DMS153 (cell line): ENCODE data around the gene EGLN2.
"Not testable (repeated sequence)": the region's sequence is repeated elsewhere in the genome, so short reads cannot be mapped to it uniquely, and the experiment has no call there.

Source experiments
- DNase-seq: peaks from one replicate; lab custom pipeline; 2025; lab: John Stamatoyannopoulos, UW

Gene EGLN2

DNA sequence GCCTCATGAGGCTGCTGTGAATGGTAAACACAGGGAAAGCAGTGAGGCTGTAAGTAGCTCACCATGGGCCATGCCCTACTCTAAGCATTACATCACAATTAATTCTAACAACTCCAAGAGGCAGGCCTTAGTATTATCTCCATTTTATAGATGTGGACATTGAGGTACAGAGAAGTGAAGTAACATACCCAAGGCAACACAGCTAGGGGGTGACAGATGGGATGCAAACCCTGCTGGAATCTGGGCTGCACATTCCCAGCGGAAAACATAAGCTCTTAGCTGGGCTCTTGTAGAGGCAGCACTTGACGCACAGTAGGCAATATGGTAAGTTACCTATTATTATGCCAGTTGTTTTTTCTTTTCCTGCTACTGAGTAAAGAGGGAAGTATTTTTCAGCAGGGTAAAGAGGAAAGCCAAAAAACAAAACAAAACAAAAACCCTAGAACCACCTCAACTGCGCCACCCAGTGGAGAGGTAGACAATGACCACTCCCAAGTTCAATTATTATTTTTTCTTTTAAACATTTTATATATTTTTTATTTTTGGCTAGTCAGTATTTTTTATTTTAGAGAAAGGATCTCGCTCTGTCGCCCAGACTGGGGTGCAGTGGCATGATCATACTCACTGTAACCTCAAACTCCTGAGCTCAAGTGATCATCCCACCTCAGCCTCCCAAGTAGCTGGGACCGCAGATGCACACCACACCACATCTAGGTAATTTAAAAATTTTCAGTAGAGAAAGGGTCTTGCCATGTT is 20.7 kb downstream of the EGLN2 start:
- DNase-seq: not testable (repeated sequence)

- no peak for DNase-seq
These were observed 23.2 kb downstream of the EGLN2 start for GRCh38 chr19:40822161-40822560.

DNA sequence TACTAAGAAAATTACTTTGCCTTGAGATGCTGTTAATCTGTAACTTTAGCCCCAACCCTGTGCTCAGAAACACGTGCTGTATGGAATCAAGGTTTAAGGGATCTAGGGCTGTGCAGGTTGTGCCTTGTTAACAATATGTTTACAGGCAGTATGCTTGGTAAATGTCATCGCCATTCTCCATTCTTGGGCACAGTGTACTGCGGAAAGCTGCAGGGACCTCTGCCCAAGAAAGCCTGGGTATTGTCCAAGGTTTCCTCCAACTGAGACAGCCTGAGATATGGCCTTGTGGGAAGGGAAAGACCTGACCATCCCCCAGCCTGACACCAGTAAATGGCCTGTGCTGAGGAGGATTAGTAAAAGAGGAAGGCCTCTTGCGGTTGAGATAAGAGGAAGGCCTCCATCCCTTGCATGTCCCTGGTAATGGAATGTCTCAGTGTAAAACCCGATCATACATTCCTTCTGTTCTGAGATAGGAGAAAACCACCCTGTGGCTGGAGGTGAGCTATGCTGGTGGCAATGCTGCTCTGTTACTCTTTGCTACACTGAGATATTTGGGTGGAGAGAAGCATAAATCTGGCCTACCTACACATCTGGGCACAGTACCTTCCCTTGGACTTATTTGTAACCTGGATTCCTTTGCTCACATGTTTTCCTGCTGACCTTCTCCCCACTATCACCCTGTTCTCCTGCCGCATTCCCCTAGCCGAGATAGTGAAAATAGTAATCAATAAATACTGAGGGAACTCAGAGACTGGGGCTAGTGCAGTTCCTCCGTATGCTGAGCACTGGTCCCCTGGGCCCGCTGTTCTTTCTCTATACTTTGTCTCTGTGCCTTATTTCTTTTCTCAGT is 23.9 kb downstream of the EGLN2 start:
- not testable (repeated sequence) for DNase-seq

DNA sequence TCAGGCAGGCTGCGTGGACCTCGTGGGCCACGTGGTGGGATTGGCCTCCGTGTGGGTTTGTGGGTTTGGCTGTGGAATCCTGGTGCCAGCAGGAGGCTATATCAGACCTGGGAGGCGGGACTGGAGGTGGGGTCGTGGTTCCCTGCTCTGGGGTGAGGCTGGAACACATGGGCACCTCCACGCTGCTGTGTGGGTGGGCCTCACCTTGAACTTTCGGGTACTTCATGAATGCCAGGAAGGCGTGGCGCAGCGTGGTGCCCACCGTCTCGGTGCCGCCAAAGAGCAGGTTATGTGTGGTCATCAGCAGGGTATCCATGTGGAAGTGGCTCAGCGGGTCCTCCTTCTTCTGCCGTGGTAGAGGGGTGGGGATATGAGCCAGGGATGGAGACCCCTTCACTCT is 25.9 kb downstream of the EGLN2 start:
- not testable (repeated sequence) for DNase-seq

DNA sequence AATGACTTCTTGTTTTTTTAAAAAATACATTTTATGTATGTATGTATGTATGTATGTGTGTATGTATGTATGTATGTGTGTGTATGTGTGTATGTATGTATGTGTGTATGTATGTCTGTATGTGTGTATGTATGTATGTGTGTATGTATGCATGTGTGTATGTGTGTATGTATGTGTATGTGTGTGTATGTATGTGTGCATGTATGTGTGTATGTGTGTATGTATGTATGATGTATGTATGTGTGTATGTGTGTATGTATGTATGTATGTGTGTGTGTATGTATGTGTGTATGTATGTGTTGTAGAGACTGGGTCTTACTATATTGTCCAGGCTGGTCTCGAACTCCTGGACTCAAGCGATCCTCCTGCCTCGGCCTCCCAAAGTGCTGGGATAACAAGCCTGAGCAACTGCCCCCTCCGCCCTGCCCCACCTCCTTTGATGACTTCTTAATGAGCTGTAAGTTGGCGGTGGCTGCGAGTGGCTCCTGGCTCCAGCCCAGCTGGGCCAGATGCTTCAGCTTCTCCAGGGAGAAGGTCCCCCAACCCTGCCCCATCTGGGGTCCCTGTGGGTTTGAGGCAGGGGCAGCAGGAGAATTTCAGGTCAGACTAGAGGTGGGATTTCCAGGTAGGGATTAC is 26.6 kb downstream of the EGLN2 start:
- DNase-seq: not testable (repeated sequence)

- not testable (repeated sequence) for DNase-seq
These were observed 27.3 kb downstream of the EGLN2 start for GRCh38 chr19:40826312-40826698.

DNA sequence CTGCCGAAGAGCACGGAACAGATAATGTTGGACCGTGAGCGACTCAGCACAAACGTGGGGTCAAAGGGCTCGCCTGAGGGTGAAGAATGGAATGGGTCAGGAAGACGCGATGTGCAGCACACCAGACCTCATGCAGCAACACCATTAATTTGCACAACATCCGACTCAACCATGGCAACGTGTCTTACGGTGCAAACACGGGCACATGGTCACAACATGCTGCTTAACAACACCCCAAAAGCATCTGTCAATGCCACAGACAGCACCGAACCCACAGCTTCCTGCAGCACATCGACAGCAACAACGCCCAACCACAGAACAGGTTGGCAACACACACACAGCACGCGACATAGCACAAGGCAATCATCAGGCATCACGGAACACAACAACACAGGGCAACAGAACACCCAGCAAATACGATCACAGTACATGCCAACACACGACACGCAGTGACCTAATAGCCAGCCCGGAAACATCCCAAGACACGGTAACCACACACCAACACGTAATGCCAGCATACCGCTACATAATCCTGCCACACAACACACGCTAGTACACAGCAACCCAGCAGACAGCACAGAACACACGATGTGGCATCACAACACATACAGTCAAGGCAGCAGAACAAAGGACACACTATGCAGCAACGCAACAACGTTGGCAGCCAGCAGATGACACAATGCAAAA is 27.9 kb downstream of the EGLN2 start:
- DNase-seq: not testable (repeated sequence)

GRCh38 chr19:40827386-40828247 is 28.6 kb downstream of the EGLN2 start:
- no peak for DNase-seq

DNA sequence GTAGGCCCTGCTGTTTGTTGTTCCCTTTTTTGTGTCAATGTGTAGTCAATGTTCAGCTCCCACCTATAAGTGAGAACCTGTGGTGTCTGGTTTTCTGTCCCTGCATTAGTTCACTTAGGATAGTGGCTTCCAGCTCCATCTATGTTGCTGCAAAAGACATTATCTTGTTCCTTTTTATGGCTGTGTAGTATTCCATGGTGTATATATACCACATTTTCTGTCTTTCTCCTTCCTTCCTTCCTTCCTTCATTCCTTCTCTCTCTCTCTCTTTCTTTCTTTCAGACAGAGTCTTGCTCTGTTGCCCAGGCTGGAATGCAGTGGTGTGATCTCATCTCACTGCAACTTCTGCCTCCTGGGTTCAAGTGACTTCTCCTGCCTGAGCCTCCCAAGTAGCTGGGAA is 30.2 kb downstream of the EGLN2 start:
- DNase-seq: no peak

DNA sequence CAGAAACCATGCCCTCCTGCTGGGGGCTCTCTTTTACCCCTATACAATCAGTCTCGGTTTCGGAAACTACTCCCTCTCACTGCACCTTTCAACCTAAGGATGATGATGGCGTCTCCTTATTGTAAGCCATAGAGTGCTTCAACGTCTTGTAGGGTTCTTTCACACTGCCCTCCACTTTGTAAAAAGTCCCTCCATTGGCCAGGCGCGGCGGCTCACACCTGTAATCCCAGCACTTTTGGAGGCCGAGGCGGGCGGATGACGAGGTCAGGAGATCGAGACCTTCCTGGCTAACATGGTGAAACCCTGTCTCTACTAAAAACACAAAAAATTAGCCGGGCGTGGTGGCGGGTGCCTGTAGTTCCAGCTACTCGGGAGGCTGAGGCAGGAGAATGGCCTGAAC is 31.8 kb downstream of the EGLN2 start:
- not testable (repeated sequence) for DNase-seq

DNA sequence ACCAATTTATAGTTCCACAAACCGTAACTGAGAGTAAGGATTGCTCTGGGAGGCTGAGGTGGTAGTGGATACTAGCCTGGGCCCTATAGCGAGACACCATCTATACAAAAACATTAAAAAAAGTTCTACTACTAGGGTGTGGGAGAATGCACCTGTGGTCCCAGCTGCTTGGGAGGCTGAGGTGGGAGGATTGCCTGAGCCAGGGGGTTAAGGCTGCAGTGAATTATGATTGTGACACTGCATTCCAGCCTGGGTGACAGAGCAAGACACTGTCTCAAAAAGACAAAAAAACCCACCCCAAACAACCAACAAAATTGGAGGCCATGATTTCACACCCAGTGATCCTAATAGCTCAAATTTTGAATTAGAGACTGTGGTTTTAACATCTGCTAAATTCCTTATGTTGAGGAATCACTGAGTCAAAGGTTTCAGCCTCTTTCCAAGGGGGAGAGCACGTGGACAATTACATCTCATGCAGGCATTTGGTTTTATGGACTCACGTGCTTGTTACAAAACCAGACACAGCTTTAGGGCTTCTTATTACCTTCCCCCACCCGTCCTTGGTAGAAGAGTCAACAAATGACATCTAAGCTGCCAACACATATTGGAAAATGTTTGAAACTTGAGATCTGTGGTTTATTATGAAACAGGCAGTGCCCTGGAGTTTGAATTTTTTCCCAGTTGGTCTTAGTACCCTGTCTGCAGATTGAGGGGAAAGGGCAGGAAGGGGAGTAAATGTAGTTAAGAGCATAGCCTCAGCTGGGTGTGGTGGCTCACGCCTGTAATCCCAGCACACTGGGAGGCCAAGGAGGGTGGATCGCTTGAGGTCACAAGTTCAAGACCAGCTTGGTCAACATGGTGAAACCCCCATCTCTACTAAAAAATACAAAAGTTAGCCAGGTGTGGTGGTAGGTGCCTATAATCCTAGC is 32.8 kb downstream of the EGLN2 start:
- DNase-seq: no peak

DNA sequence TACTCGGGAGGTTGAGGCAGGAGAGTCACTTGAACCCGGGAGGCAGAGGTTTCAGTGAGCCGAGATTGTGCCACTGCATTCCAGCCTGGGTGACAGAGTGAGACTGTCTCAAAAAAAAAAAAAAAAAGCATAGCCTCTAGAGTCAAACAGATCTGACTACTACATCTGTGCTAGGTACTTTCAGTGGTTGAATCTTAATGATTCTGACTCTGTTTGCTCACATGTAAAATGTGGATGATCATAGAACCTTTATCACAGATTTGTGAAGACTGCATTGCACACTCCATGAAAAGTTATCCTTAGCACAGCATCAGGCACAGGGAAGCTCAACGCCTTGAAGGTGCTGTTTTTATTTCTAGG is 33.4 kb downstream of the EGLN2 start:
- DNase-seq: not testable (repeated sequence)

GRCh38 chr19:40833728-40834533 is 34.9 kb downstream of the EGLN2 start:
- not testable (repeated sequence) for DNase-seq

DNA sequence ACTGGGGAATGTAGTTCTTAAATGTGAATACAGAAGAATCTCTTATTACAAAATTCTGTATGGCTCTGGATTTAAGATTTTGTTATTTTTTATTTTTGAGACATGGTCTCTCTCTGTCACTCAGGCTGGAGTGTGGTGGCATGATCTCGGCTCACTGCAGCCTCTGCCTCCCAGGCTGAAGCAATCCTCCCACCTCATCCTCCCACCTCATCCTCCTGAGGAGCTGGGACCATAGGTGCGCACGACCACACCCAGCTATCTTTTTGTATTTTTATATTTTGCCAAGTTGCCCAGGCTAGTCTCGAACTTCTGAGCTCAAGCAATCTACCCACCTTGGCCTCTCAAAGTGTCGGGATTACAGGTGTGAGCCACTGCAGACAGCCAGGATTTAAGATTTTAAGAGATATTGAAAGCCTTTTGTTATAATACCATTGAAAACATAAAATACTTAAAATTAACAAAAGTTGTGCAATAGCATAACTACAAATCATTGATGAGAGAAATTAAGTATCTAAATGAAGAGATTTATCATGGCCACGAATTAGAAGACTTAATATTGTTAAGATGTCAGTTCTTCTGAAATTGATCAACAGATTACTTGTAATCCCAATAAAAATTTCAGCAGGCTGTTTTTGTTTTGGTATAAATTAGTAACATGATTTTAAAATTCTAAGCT is 37.9 kb downstream of the EGLN2 start:
- DNase-seq: no peak

GRCh38 chr19:40838477-40838876 is 39.5 kb downstream of the EGLN2 start:
- DNase-seq: not testable (repeated sequence)

DNA sequence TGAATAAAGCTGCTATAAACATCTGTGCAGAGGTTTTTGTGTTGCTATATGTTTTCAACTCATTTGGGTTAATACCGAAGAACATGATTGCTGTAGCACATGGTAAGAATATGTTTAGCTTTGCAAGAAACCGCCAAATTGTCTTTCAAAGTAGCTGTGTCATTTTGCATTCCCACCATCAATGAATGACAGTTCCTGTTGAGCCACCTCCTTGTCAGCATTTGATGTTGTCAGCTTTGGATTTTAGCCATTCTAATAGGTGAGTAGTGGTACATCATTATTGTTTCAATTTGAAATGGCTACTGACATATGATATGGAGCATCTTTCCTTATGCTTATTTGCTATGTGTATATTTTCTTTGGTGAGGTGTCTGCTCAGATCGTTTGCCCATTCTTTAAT is 43.0 kb downstream of the EGLN2 start:
- DNase-seq: not testable (repeated sequence)

GRCh38 chr19:40842997-40843652 is 44.1 kb downstream of the EGLN2 start:
- not testable (repeated sequence) for DNase-seq

- not testable (repeated sequence) for DNase-seq
These were observed 44.7 kb downstream of the EGLN2 start for GRCh38 chr19:40843653-40844052.
